GM06990 (cell line): Measurements from ENCODE around the gene CC2D1A.

ENCODE experiments used
- DNase-seq: peaks from one replicate; pipeline ENCODE4 v3.0.0-alpha.2; 2011; ENCODE audit not compliant: insufficient read length; ENCODE audit errors: extremely low read depth
- H3K27me3 ChIP-seq: replicated peaks from 2 replicates; pipeline ENCODE4 v1.6.0; 2011; ENCODE audit warnings: low read length; ENCODE audit not compliant: control insufficient read depth, insufficient read depth
- H3K36me3 ChIP-seq: 2 replicates; pipeline ENCODE4 v1.5.1; 2011; ENCODE audit warnings: low read length; ENCODE audit not compliant: control insufficient read depth, insufficient read depth
- H3K4me3 ChIP-seq: replicated peaks from 2 replicates; pipeline ENCODE4 v1.5.1; 2011; ENCODE audit warnings: low read depth, mild to moderate bottlenecking, control low read depth, low read length
- CTCF ChIP-seq: IDR thresholded peaks from 2 replicates; pipeline ENCODE4 v1.5.1; 2011; ENCODE audit warnings: low read length, control low read depth, mild to moderate bottlenecking, inconsistent platforms; ENCODE audit not compliant: insufficient read depth, poor library complexity, severe bottlenecking

The CC2D1A gene

GRCh38 chr19:13929340-13929739 lies 23.3 kb downstream of the CC2D1A start:
- no peak overlapping the region for H3K4me3 ChIP-seq
- H3K36me3 ChIP-seq: peaks cover 11% of the 10 kb centered on the region
- no peak for DNase-seq
- TF ChIP-seq CTCF: no peak
- no peaks in the 10 kb centered on the region for H3K27me3 ChIP-seq

- Histone ChIP-seq H3K36me3 (peaks cover 9% of the 10 kb centered on the region), H3K4me3 (no peak overlapping the region), H3K27me3 (no peaks in the 10 kb centered on the region; the same call in 1 of the 2 replicates)
- TF ChIP-seq CTCF: no peak
- no peak for DNase-seq
Observed at GRCh38 chr19:13929956-13930355, 24.0 kb downstream of the CC2D1A start.

- Histone ChIP-seq H3K27me3 (no peaks in the 10 kb centered on the region; the same call in 1 of the 2 replicates), H3K4me3 (no peak overlapping the region), H3K36me3 (peaks cover 9% of the 10 kb centered on the region)
- no peak for DNase-seq
- TF ChIP-seq CTCF: no peak
Observed at GRCh38 chr19:13930402-13930801, 24.4 kb downstream of the CC2D1A start.

- peaks cover 8% of the 10 kb centered on the region for H3K36me3 ChIP-seq
- no peak for TF ChIP-seq CTCF
- no peaks in the 10 kb centered on the region; the same call in 1 of the 2 replicates for H3K27me3 ChIP-seq
- DNase-seq: no peak
- no peak overlapping the region for H3K4me3 ChIP-seq
Observed at GRCh38 chr19:13931391-13932148, 25.6 kb downstream of the CC2D1A start.

GRCh38 chr19:13932149-13932637 lies 26.2 kb downstream of the CC2D1A start:
- Histone ChIP-seq H3K36me3 (peaks cover 2% of the 10 kb centered on the region), H3K27me3 (no peaks in the 10 kb centered on the region; the same call in 1 of the 2 replicates), H3K4me3 (no peak overlapping the region)
- TF ChIP-seq CTCF: no peak
- no peak for DNase-seq

GRCh38 chr19:13932911-13933393 lies 27.0 kb downstream of the CC2D1A start:
- no peak for DNase-seq
- TF ChIP-seq CTCF: no peak
- no peak overlapping the region for H3K4me3 ChIP-seq
- H3K27me3 ChIP-seq: no peaks in the 10 kb centered on the region; the same call in 1 of the 2 replicates
- H3K36me3 ChIP-seq: peaks cover 2% of the 10 kb centered on the region
